A673 (cell line): ENCODE results near the gene ITPR2. TPM values are rescaled to one million over a fixed set of nuclear protein-coding genes. Genes with fewer than 3 reads are reported as not detected.

Source experiments
- BruUV-seq: library from RNA; stranded (reverse); fragments of 400-500 nt; replicated peaks from 2 replicates; lab custom pipeline; 2021; lab: Mats Ljungman, UMichigan
- CTCF ChIA-PET: fragments of 300-600 bp; sonication (Branson Sonifier 250); formaldehyde crosslinking; loops from one replicate; lab custom pipeline; 2022; ENCODE audit warnings: antibody characterized with exemption; lab: Charles Lee
- POLR2A ChIA-PET: fragments of 300-600 bp; sonication (Branson Sonifier 250); formaldehyde crosslinking; loops from one replicate; lab custom pipeline; 2022; ENCODE audit warnings: antibody characterized with exemption; ENCODE audit not compliant: low non-redundant PET; lab: Charles Lee
- DNase-seq: peaks from one replicate; pipeline ENCODE4 v3.0.0-alpha.2; 2015; ENCODE audit warnings: low spot score
- H3K27ac ChIP-seq: fragments of 200-600 bp; sonication (generic); 2 replicates; pipeline ENCODE4 v1.5.1; 2016; ENCODE audit warnings: mixed run types, low read depth, mild to moderate bottlenecking, mixed read lengths, antibody characterized with exemption, low read length; ENCODE audit not compliant: poor library complexity, severe bottlenecking
- H3K27me3 ChIP-seq: fragments of 200-600 bp; sonication (generic); replicated peaks from 2 replicates; pipeline ENCODE4 v1.6.1; 2017; ENCODE audit warnings: mixed run types, low read depth, mild to moderate bottlenecking, mixed read lengths, antibody characterized with exemption, low read length; ENCODE audit not compliant: insufficient read depth, poor library complexity
- H3K36me3 ChIP-seq: fragments of 200-600 bp; sonication (generic); 2 replicates; pipeline ENCODE4 v1.6.1; 2016; ENCODE audit warnings: mixed run types, mild to moderate bottlenecking, mixed read lengths, antibody characterized with exemption, low read length; ENCODE audit not compliant: insufficient read depth, poor library complexity, severe bottlenecking
- H3K4me1 ChIP-seq: fragments of 200-600 bp; sonication (generic); 2 replicates; pipeline ENCODE4 v1.6.1; 2017; ENCODE audit warnings: mixed run types, mild to moderate bottlenecking, mixed read lengths, antibody characterized with exemption, low read length; ENCODE audit not compliant: insufficient read depth, poor library complexity, severe bottlenecking
- H3K4me3 ChIP-seq: fragments of 200-600 bp; sonication (generic); 2 replicates; pipeline ENCODE4 v1.5.1; 2016; ENCODE audit warnings: low read depth, mixed run types, mild to moderate bottlenecking, mixed read lengths, low read length; ENCODE audit not compliant: poor library complexity, severe bottlenecking
- H3K9me3 ChIP-seq: fragments of 200-600 bp; sonication (generic); 2 replicates; pipeline ENCODE4 v1.6.1; 2016; ENCODE audit warnings: mixed run types, low read depth, mild to moderate bottlenecking, mixed read lengths, antibody characterized with exemption, low read length; ENCODE audit not compliant: poor library complexity, severe bottlenecking
- CTCF ChIP-seq: fragments of 300-800, 200-600 bp; sonication (generic); conservative IDR thresholded peaks from 2 replicates; pipeline ENCODE4 v1.5.1; 2017; ENCODE audit warnings: low read depth, mild to moderate bottlenecking, antibody characterized with exemption, low read length, moderate library complexity, mixed read lengths
- EZH2 ChIP-seq: fragments of 200-600 bp; sonication (generic); IDR thresholded peaks from 2 replicates; pipeline ENCODE4 v1.6.1; 2017; ENCODE audit warnings: borderline replicate concordance, low read depth, mild to moderate bottlenecking, mixed read lengths, antibody characterized with exemption, low read length; ENCODE audit not compliant: poor library complexity, severe bottlenecking
- intact Hi-C: fragments of 100-400 bp; cut with micrococcal nuclease; formaldehyde crosslinking; loops from one replicate; pipeline ENCODE4 v1.10.0; 2022; ENCODE audit not compliant: unreplicated experiment
- total RNA-seq: library from RNA; stranded (reverse); gene quantifications from 2 replicates; pipeline ENCODE4 v1.2.3, GENCODE V29; 2021

The ITPR2 gene
- total RNA-seq, 1 experiment from 2014 or later: 22.6 TPM

- intact Hi-C loops: no loop called here
- Histone ChIP-seq H3K27me3 (no peaks in the 10 kb centered on the region), H3K9me3 (no peaks in the 10 kb centered on the region), H3K27ac (no peak overlapping the region), H3K4me1 (no peaks in the 10 kb centered on the region), H3K4me3 (no peak overlapping the region), H3K36me3 (no peaks in the 10 kb centered on the region)
- no peak for DNase-seq
- ChIA-PET POLR2A (interaction anchor here (0.5 kb wide), 1 partner anchor 249 kb away, joined by 5 read pairs; no protein-coding TSS in a partner anchor), CTCF (no interaction called here)
- BruUV-seq: no TSS peak
- TF ChIP-seq CTCF (no peak), EZH2 (no peak)
Observed at GRCh38 chr12:26617513-26617912, 215.5 kb downstream of the ITPR2 start.

- no TSS peak for BruUV-seq
- DNase-seq: peak; percentile 62
- H3K9me3 ChIP-seq: no peaks in the 10 kb centered on the region
- no peak overlapping the region for H3K27ac ChIP-seq
- ChIA-PET POLR2A (no interaction called here), CTCF (interaction anchor here (0.6 to 1.2 kb wide), 7 partner anchors 17 to 515 kb away, joined by 3 to 12 read pairs (median 3); no protein-coding TSS in a partner anchor)
- no peak for TF ChIP-seq EZH2
- peak; percentile 84 for TF ChIP-seq CTCF
- H3K36me3 ChIP-seq: no peaks in the 10 kb centered on the region
- H3K27me3 ChIP-seq: no peaks in the 10 kb centered on the region
- intact Hi-C loops: loop anchor here (2.0 kb wide), 2 partner anchors 179 to 495 kb away; no protein-coding TSS in a partner anchor
- H3K4me3 ChIP-seq: no peak overlapping the region
- no peaks in the 10 kb centered on the region for H3K4me1 ChIP-seq
Observed at GRCh38 chr12:26614011-26614616, 218.9 kb downstream of the ITPR2 start.

GRCh38 chr12:26612203-26612602, 220.8 kb downstream of the ITPR2 start:
- Histone ChIP-seq H3K36me3 (no peaks in the 10 kb centered on the region), H3K4me1 (no peaks in the 10 kb centered on the region), H3K27me3 (no peaks in the 10 kb centered on the region), H3K27ac (no peak overlapping the region), H3K9me3 (no peaks in the 10 kb centered on the region), H3K4me3 (no peak overlapping the region)
- intact Hi-C loops: no loop called here
- CTCF ChIA-PET: no interaction called here
- BruUV-seq: no TSS peak
- no peak for DNase-seq
- TF ChIP-seq EZH2: no peak
- TF ChIP-seq CTCF: no peak
- POLR2A ChIA-PET: no interaction called here
